Activated CD8-positive, alpha-beta memory T cell treated with anti-CD3 and anti-CD28 coated beads for 24 hours (primary cell): ENCODE results near the gene ZNF783.

Source experiments
- DNase-seq: peaks from one replicate; pipeline ENCODE4 v3.0.0-alpha.2; 2020

The ZNF783 gene

DNA sequence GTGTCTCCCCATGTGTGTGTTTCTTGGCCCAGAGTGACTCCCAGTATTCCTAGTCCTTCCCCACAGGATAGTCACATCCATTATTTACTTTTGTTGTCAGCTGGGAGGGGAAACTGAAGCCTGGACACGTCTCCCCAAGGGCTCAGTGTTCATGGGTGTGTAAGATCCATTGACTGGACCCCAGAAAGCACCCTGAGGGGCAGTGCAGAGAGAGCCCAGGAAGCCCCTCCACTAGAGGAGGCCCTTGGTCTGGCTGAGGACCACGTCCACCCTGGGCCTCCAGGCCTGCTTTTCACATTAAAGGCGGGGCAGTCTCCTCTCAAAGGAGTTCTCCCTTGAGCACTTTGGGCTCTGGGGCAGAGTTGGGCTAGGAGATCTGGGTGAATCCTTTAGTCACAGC, 21.3 kb downstream of the ZNF783 start:
- no peak for DNase-seq

DNA sequence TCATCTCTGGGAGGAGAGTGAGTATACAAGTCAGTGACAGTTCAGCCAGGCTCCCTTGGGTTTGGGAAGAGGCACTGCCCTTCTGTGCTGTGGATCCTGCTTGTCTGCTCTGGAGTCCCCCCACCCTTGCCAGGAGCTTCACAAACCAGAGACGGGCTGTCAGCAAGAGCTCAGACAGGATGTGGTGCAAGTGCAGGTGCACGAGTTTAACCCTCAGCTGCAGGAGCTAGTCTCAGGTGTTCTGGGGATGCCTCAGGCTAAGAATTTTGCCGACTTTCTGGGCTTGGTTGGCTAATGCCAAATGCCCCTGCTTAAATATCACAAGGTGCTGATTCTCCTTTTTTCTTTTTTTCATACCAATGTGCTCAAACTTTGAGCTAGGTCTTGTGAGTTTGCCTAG, 22.3 kb downstream of the ZNF783 start:
- DNase-seq: peak; percentile 71

DNA sequence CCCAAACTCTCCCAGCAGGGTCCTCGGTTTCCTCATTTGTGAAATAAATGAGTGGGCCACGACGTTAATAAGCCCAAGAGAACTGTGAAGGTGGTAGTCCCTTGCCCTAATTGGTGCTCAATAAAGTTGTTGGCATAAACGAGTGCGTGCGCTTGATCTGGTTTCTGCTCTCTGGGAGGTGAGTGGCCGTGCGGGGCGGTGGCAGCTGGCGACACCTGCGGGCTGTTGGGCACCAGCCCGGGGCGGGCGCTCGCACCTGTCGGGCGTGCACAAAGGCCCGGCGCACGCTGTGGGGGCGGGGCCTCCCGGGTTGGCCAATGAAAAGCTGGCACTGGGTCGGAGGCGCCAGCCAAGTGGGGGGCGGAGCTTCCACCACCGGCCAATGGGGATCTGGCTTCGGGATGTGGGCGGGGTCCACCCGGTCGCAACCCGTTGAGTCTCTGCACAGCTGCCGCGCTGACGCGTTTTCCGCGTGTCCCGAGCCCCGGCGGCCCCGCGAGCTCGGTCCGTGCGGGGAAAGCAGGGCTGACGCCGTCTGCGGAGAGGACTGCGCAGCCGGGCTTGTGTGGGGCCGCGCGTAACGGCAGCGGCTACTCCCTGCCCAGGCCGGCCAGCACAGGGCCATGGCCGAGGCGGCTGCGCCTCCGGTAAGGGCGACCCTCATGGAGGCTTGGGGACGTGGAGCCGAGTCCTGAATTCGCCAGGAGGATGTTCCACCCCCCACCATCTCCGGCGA, 23.0 kb downstream of the ZNF783 start:
- peak; percentile 99 for DNase-seq

DNA sequence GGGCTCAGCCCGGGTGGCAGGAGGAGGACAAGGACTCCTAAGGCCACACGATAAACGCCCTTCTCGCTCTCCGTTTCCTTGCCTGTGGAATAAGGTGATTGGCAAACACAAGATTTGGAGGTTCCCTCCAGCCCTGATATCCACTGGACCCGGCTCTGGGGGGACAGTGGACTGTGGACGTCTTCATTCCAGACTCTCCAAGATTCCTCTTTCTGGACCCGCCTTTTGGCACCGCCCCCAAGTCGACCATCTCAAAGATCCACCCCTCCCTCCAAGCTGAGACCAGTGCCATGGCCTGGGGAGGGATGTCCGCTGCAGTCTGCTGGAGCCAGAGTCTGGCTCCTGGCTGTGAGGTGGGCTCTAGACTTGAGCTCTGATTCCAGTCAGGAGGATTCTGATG, 23.6 kb downstream of the ZNF783 start:
- DNase-seq: no peak

GRCh38 chr7:149286811-149287400, 24.9 kb downstream of the ZNF783 start:
- DNase-seq: no peak

DNA sequence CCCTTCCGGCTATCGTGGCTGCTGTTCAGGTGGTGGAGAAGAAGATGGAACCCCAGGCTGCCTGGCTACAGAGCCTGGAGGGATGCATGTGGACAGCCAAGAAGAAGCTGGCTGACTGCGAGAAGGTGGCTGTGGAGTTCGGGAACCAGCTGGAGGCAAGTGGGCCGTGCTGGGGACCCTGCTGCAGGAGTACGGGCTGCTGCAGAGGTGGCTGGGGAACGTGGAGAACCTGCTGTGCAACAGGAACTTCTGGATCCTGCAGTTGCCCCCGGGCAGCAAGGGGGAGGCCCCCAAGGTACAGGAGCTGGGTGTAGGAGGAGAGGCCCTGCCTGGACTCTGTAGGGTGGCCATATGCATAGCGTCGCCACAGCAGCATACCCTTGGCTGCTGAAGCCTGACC, 25.6 kb downstream of the ZNF783 start:
- peak; percentile 44 for DNase-seq

- DNase-seq: peak; percentile 19
Observed at GRCh38 chr7:149289262-149289661, 27.3 kb downstream of the ZNF783 start.

DNA sequence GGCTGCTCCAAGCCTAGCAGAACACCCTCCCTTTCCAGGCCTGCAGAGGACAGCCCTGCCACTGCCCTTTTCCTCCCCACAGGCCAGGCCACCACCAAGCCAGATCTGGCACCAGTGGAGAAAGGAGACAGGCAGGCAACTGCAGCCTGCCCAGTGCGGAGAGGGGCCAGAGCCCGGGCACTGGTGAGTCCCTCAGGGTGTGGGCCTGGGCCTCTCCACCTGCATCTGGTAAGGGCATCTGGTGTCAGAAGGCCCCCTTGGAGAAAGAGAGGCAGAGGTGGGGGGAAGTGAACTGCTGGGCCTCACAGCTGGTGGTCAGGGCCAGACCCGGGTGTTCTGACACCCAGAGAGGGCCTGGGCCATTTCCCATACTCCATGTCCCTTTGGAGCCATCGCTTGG, 27.9 kb downstream of the ZNF783 start:
- no peak for DNase-seq

GRCh38 chr7:149291036-149291780, 29.2 kb downstream of the ZNF783 start:
- DNase-seq: no peak

DNA sequence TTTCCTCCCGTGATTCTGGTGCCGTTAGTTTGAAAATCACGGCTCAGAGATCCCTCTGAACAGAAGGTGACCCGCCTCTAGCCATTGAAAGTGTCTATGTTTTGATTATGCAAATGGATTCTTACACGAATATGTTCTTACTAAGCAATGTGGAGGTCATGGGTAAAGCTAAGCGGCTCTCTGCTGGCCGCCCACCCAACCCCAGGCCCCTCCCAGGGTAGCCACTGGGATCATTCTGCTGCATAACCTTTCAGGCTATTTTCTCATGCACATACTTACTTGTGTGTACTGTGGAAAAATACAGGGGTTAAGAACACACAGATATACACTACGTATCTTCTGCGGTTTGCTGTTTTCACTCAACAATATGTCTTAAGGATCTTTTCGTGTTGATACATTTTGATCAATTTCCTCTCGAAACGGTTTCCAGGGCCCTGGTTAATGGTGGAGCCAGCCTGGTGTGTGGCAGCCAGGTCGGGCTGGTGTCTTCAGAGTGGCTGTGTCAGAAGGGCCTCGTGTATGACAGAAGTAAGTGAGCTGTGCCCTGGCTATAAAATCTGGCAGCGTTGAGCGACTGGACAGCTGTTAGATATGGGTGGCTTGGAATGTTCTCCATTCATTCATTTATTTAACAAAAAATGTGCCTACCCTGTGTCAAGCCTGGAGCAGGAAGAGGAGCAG, 29.9 kb downstream of the ZNF783 start:
- DNase-seq: no peak

DNA sequence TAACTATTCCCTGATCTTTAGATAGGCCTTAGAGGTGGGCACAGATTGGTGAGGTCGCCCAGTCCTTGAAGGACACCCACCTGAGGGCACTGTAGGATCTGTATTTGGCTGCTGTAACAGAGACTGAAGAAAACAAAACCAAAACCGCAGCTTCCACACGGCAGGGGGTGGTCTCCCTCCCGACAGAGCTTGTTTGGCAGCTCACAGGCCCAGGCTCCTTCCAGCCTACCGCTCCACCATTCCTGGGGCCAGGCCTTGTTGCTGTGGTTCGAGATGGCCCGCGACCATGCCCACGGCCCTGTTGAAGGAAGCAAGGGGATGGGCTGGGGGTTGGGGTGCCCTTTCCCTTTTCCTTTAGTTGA, 30.4 kb downstream of the ZNF783 start:
- no peak for DNase-seq

- DNase-seq: no peak
Observed at GRCh38 chr7:149293338-149293737, 31.3 kb downstream of the ZNF783 start.

- no peak for DNase-seq
Observed at GRCh38 chr7:149293946-149294633, 32.1 kb downstream of the ZNF783 start.

GRCh38 chr7:149294634-149295480, 32.9 kb downstream of the ZNF783 start:
- no peak for DNase-seq

DNA sequence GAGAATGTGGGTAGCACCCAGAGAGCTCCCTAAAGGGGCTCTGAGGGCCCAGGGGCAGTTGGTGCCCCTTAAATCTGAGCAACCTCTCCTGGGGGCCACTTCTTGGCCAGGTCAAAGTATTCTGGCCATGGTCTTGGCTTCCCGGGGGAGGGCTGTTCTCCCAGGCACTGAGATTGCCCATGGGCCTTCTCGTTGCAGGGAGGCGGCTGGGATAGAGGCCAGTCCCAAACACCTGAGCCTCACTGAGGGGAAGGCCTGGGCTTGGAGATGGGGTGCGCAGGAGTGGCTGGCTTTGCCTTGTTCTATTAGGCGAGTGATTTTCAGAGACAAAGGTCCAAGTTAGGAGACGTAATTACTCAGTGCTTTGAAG, 33.5 kb downstream of the ZNF783 start:
- DNase-seq: no peak

GRCh38 chr7:149296368-149296767, 34.4 kb downstream of the ZNF783 start:
- DNase-seq: no peak

DNA sequence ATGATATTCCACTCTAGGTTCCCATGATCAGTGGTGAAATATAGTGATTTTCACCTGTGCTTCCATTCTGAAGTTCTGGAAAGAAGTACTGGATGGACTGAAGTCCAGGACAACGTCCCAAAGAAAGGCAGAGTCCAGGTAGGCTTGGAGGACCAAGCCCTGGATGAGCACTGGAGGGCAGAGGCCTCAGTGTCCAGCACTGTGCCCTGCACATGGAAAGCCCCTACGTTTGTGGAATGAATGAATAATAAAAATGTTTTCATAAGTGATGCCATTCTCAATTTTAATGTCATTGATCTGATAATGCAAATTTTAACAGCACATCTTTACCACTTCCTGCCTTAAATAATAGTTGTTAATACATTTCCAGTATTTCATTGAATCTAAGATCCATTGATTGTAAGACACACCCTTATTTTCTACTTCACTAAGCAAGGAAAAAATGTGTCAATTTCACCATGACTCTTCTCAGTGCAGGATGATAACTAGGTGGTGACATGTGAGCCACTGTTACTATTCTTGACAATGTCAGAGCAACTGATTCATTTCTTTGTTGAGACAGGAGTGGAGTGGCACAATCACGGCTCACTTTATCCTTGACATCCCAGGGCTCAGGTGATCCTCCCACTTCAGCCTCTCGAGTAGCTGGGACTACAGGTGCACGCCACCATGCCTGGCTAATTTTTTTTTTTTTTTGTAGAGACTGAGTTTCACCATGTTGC, 35.2 kb downstream of the ZNF783 start:
- DNase-seq: peak; percentile 24

DNA sequence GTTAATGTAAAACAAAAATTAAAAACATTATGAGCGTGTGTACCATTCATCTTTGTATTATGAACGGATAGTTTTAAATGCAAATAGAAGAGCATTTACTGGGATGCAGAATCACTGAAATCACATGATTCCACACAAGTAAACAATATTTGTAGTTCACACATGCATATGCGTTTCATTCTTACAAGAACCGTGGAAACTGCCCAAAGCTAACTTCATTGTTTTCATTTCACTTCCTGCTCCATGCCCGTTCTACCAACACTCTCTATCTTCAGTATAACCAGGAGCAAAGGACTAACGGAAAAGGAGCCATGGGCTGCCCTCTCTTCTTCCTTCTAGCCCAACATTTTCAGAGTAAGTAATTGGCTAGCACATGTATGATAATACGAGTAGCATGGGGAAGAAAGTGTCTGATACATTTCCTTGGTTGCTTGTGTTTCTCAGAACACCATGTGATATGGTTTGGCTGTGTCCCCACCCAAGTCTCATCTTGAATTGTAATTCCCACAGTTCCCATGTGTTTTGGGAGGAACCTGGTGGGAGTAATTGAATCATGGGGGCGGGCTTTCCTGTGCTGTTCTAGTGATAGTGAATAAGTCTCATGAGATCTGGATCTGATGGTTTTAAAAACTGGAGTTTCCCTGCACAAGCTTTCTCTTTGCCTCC, 38.8 kb downstream of the ZNF783 start:
- no peak for DNase-seq

- DNase-seq: no peak
Observed at GRCh38 chr7:149302222-149302621, 40.2 kb downstream of the ZNF783 start.

- peak; percentile 26 for DNase-seq
Observed at GRCh38 chr7:149302865-149303264, 40.9 kb downstream of the ZNF783 start.

DNA sequence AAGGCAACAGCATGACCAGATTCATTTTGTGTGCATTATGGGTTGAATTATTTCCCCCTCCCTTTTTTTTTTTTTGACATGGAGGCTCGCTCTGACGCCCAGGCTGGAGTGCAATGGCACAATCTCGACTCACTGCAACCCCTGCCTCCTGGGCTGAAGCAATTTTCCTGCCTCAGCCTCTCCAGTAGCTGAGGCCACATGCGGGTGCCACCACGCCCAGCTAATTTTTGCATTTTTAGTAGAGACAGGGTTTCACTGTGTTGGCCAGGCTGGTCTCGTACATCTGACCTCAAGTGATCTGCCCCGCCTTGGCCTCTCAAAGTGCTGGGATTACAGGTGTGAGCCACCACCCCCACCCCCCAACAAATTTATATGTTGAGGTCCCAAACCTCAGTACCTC, 42.0 kb downstream of the ZNF783 start:
- DNase-seq: no peak
